ENCODE results near the gene HLA-DMA. TPM values are rescaled to one million over a fixed set of nuclear protein-coding genes. Genes with fewer than 3 reads are reported as not detected.
A peak's percentile ranks its signal among the peaks of the same experiment; 100 is the strongest.

HLA-DMA gene
- total and polyA plus RNA-seq, 9 donors = 5.7 to 162 (median 19.2) TPM

GRCh38 chr6:32935551-32936238, 17.2 kb downstream of the HLA-DMA start:
- no peaks in the 10 kb centered on the region for H3K36me3 ChIP-seq
- no peak overlapping the region for H3K27ac ChIP-seq
- no peaks in the 10 kb centered on the region for H3K27me3 ChIP-seq
- WGBS, 3 donors = 83 to 88% (median 86%) methylated on average over 4 of the region's 4 CpGs
- no peaks in the 10 kb centered on the region for H3K4me1 ChIP-seq (ENCODE audit: insufficient read depth)
- TF ChIP-seq POLR2A (IDR thresholded peaks at IDR 0.05) (no peak), EP300 (IDR thresholded peaks at IDR 0.05) (no peak), CTCF (IDR thresholded peaks at IDR 0.05) (no peak)
- DNase-seq = no peak
- no peak overlapping the region for H3K4me3 ChIP-seq
- intact Hi-C loops (cut with DNase I) = loop anchor here (2.0 to 10.0 kb wide), 4 partner anchors 47 to 51 kb away; no protein-coding TSS in a partner anchor
- no peaks in the 10 kb centered on the region for H3K9me3 ChIP-seq

GRCh38 chr6:32933661-32934085, 19.2 kb downstream of the HLA-DMA start:
- DNase-seq = peak; percentile 66 to 83 (median 80)
- WGBS, 3 donors = 3 to 9% (median 3%) methylated on average over 3 of the region's 3 CpGs
- H3K27me3 ChIP-seq = no peaks in the 10 kb centered on the region
- peak; percentile 38 to 70 (median 63) for TF ChIP-seq CTCF (IDR thresholded peaks at IDR 0.05)
- TF ChIP-seq EP300 (IDR thresholded peaks at IDR 0.05) = no peak
- H3K27ac ChIP-seq = no peak overlapping the region
- H3K4me3 ChIP-seq = no peak overlapping the region
- no peaks in the 10 kb centered on the region for H3K4me1 ChIP-seq (ENCODE audit: insufficient read depth)
- H3K9me3 ChIP-seq = no peaks in the 10 kb centered on the region
- intact Hi-C loops (cut with DNase I) = loop anchor here (2.0 to 10.0 kb wide), 4 partner anchors 46 to 51 kb away; no protein-coding TSS in a partner anchor
- H3K36me3 ChIP-seq = no peaks in the 10 kb centered on the region

GRCh38 chr6:32932132-32932868, 20.6 kb downstream of the HLA-DMA start:
- H3K27me3 ChIP-seq = no peaks in the 10 kb centered on the region
- intact Hi-C loops (cut with DNase I) = loop anchor here in 2 of 4 donors (5.0 to 10.0 kb wide), 2 partner anchors 45 to 47 kb away; no protein-coding TSS in a partner anchor

More at GRCh38 chr6:32932132-32932868, 20.6 kb downstream of the HLA-DMA start:
- DNase-seq = peak in 1 of 5 donors; percentile 28
- WGBS, 3 donors = 37 to 47% (median 39%) methylated on average over 7 of the region's 7 CpGs
- no peak overlapping the region for H3K27ac ChIP-seq
- H3K4me1 ChIP-seq (ENCODE audit: insufficient read depth) = no peaks in the 10 kb centered on the region
- H3K36me3 ChIP-seq = no peaks in the 10 kb centered on the region
- no peak overlapping the region for H3K4me3 ChIP-seq
- TF ChIP-seq CTCF (IDR thresholded peaks at IDR 0.05) (no peak), POLR2A (IDR thresholded peaks at IDR 0.05) (no peak), EP300 (IDR thresholded peaks at IDR 0.05) (no peak)
- H3K9me3 ChIP-seq = no peaks in the 10 kb centered on the region
